ENCODE results near the gene REXO1.
A peak's percentile ranks its signal among the peaks of the same experiment; 100 is the strongest.
"Not testable (repeated sequence)": the region's sequence is repeated elsewhere in the genome, so short reads cannot be mapped to it uniquely, and the experiment has no call there.

The REXO1 gene, protein sequence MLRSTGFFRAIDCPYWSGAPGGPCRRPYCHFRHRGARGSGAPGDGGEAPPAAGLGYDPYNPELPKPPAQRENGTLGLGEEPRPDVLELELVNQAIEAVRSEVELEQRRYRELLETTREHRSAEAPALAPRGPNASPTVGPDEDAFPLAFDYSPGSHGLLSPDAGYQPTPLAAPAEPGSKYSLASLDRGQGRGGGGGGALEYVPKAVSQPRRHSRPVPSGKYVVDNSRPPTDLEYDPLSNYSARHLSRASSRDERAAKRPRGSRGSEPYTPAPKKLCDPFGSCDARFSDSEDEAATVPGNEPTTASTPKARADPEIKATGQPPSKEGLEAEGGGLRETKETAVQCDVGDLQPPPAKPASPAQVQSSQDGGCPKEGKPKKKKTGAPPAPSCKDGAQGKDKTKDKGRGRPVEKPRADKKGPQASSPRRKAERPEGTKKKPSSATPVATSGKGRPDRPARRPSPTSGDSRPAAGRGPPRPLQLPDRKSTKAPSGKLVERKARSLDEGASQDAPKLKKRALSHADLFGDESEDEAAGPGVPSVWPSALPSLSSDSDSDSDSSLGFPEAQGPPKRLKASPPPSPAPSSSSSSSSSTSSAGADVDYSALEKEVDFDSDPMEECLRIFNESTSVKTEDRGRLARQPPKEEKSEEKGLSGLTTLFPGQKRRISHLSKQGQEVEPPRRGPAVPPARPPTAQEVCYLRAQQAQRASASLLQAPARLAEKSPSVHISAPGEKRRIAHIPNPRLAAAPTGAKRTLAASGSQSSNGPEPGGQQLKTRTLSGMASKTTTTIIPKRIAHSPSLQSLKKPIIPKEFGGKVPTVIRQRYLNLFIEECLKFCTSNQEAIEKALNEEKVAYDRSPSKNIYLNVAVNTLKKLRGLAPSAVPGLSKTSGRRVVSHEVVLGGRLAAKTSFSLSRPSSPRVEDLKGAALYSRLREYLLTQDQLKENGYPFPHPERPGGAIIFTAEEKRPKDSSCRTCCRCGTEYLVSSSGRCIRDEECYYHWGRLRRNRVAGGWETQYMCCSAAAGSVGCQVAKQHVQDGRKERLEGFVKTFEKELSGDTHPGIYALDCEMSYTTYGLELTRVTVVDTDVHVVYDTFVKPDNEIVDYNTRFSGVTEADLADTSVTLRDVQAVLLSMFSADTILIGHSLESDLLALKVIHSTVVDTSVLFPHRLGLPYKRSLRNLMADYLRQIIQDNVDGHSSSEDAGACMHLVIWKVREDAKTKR

DNA sequence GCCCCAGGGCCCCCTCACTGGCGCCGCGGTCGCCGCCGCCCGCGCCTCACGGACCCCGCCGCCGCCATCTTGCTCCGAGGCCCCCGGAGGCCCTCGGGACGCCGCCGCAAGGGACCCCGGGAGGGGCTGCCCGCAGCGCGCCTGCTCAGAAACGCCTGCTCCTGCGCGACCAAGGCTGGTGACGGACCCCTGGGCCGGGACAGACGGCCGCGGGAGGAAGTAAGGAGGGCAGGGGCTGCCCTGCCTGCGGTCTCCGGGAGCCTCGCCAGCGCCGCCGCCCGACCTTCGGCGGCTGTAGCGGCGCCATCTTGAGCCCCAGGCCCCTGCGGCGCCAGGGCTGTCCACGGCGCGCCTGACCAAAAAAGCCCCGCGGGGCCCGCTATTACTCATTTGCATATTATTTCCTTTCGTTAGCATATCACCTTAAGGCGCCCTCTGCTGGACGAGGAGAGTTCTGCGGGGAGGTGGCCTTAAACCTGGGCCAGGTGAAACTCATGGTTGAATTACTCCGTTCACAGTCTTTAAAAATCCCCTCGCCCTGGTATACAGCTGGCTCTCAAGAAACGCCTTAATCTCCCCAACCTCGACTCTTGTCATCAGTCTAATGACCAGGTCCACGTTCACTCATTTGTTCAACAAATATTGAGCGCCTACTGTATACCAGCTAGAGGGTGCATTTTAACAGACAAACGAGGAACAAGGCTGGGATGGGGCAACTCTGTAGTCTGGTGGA is at the start of gene REXO1:
REXO1 (minus strand) TSS at position 85 of the 733 bp plus-strand sequence. CDS start 125 bp downstream, outside the sequence.
- DNase-seq = peak; percentile 98 to 99

DNA sequence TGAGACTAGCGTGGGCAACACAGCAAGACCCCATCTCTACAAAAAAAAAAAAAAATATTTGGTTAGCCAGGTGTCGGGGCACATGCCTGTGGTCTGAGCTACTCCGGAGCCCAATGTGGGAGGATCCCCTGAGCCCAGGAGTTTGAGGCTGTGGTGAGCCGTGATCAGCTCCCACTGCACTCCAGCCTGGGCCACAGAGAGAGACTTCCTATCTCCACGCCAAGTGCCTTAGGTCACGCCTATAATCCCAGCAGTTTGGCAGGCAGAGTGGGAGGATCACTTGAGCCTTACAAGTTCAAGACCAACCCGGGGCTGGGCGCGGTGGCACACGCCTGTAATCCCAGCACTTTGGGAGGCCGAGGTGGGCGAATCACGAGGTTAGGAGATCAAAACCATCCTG is 48.2 kb upstream of the REXO1 start:
- DNase-seq = no peak

DNA sequence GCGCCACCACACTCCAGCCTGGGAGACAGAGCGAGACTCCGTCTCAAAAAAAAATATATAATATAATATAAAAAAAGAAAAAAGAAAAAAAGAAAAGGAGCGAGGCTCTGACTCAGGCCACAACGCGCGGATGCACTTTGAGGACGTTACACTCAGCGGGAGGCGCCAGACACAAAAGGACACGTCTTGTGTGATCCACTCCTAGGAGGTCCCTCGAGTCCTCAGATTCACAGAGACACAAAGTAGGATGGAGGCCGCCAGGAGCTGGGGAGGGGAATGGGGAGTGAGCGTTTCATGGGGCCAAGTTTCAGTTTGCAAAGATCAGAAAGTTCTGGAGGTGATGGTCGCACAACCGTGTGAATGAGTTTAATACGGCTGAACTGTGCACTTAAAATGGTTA is 45.5 kb upstream of the REXO1 start:
- DNase-seq = no peak

DNA sequence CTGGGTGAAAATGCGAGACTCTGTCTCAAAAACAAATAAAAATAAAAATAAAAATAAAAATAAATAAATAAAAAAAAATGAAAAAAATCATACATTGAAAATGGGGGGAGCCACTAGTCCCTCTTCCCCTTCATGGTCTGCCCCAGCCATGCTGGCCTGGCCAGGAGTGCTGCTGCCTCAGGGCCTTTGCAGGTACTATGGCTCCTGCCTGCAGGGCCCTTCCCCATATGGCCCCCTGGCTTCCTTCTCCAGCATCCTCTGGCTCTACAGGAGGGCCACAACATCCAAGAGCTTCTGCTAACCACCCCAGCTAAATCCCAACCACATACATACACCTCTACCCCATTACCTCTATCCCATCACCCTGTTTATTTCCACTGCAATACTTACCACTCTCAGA is 41.6 kb upstream of the REXO1 start:
- no peak for DNase-seq

DNA sequence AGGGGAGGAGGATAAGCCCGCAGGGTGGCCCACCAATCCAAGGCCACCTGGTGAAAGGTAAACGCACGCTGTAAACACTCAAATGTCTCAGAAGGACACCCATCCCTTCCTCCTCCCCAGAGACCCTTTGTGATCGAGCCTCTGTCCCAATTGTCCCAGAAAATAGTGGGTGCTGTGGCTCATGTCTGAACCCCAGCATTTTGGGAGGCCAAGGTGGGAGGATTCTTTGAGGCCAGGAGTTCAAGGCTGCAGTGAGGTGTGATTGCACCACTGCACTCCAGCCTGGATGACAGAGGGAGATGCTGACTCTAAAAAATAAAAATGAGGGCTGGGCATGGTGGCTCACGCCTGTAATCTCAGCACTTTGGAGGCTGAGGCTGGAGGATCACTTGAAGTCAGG is 40.1 kb upstream of the REXO1 start:
- no peak for DNase-seq

DNA sequence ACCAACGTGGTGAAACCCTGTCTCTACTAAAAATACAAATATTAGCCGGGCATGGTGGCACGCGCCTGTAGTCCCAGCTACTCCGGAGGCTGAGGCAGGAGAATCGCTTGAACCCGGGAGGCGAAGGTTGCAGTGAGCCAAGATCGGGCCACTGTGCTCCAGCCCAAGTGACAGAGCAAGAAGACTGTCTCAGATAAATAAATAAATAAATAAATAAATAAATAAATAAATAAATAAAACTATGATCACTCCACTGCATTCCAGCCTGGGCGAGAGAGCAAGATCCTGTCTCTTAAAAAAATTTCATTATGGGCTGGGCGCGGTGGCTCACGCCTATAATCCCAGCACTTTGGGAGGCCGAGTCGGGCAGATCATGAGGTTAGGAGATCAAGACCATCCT is 38.1 kb upstream of the REXO1 start:
- DNase-seq = not testable (repeated sequence)

DNA sequence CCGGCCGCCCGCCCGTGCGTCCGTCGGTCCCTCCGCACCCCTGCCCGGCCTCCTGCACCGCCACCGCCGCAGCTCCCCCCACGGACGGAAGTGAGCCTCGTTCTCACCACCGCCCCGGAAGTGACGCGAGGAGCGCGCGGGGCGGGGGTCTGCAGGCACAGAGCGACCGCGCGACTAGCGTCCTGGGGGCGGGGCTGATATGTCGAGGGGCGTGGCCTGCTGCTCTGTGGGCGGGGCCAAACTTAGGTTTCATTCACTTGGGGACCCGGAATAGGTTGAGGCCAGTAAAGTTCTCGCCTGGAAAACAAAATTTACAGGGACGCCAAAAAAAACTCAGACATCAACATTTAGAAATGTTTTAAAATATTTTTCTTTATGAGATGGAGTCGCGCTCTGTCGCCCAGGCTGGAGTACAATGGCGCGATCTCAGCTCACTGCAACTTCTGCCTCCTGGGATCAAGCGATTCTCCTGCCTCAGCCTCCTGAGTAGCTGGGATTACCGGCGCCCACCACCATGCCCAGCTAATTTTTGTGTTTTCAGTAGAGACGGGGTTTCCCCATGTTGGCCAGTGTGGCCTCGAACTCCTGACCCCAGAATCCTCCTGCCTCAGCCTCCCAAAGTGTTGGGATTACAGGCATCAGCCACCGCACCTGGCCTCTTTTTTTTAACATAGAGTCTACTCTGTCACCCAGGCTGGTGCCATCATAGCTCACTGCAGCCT is 37.3 kb upstream of the REXO1 start, which contains the start of gene ABHD17A:
ABHD17A (minus strand) TSS at position 99 of the 722 bp plus-strand sequence. CDS start 3,930 bp downstream, outside the sequence.
- peak; percentile 95 to 97 for DNase-seq

DNA sequence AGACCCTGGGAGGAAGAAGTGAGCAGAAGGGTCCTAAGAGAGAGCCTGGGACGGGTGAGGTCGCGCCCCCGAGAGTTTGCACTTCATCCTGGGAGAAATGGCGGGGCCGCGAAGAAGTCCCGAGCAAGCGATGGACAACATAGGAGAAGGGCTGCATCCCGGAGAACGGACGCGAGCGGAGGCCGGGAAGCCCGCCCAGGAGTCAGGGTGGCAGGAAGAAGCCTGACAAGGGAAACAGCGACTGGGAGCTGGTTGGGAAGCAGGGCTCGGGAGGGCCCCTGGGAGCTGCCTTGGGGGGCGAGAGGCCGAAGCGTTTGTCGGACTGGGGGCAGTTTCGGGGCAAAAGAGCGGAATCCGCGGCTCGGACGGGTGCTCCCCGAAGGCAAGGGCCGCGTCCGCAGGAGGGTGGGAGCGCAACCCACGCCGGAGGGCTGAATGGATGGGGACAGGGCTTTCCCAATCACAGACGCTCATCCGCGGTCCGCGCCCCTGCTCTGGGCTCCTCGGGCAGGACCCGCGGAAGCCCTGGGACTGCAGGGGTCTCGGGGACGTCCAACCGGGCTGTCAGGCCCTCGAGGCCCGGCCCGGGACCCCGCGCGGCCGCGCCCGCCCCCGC is 36.5 kb upstream of the REXO1 start:
- DNase-seq = no peak

DNA sequence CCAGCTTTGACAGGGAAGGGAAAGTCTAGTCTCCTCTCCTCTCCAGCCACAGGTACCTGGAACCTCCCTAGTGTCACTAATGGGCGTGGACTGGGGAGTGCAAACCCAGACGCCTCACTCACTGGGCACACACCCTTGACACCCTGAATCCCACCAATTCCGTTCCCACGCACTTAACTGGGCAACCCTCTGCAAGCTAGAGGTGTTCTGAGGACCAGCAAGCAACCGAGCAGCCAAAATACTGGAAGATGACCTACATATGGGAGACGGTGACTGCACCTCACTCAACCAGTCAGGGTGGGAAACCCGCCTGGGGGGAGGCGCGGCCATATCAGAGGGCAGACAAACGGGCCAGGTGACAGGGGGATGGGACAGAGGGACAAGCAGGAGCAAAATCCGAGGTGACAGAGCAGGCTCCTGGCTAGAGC is 36.0 kb upstream of the REXO1 start:
- peak in 1 of 2 experiments; percentile 44 for DNase-seq

DNA sequence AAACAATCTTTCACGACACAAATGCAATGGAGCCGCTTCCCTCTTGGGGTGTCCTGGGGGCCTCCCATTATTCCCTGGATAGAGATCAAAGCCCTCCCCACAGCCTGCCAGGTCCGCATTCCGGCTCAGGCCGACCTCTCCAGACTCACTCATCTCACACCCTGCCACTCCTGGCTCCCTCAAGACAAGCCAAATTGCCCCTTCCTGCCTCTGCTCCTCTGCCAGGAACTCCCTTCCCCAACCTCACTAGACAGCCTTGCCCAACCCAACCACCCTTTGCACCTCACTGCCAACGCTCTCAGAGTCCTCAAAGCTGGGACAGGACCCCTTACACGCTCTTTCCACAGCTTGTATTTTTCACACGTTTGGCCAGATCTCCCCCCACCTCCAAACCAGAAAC is 35.5 kb upstream of the REXO1 start:
- peak in 1 of 2 experiments; percentile 31 for DNase-seq

DNA sequence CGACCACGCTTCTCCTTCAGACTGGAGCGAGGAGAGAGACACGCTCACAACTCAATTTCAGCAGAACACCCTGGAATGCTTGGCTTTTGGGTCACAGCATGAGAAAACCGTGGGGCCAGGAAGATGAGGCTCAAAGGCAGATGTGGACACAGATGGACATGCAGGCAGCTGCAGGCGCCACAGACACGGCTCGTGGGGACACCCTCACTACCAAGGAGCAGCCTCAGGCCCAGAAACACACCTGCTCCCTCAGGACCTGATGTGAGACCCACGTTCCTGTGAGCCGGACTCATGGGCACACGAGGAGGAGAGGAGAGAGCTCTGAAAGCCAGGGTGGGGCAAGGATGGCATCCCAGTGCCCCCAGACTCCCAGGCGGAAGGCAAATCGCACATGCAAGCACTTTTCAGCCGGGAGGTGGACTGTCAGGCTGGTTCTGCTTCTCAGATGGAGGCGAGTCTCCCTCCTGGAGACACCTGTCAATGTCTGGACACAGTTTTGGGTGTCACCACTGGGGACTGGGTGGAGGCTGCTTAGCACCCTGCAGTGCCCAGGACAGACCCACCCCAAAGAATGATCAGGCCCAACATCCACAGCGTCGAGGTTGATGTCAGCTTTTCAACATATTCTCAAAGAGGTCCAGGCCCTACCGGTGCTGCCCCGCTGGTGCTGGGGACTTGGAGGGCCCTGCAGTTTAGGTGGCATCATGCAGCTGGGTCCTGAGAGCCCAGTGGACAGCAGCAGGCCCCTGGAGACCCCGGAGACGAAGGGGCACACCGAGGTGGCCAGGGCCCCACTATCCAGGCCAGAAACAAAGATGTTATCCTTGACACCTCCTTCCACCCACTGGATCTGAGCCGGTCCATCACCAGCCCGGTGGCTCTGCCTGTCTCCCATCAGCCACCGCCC is 34.8 kb upstream of the REXO1 start:
- no peak for DNase-seq

DNA sequence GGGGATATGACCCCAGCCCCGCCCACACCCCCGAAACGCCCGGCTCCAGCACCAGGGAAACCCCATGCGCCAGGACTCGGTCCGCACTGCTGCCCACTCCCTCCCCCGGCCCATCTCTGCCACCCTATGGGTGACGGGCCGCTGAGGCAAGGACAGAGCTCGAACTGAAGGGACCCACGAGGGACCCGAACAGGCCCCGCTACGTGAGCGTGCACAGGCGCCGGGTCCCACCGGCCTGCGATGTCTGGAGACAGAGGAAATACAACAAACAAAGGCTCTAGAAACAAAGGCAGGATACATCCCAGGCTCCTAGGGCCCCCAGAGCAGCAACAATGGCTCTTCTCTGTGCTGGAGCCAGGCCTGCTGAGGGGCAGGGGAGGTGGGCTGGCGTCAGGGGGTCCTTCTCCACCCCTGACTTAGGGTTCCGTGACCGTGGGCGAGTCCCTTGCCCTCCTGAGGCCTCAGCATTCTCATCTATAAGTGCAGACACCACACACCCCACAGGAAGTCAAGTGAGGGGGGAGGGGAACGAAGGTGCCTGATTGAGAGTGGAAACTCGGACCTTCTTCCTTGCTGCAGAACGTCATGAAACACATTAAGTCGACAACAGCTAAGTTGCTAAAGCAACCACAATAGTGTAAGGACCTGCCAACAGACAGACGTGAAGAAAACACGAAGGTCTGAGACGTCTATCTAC is 34.0 kb upstream of the REXO1 start:
- DNase-seq = peak; percentile 68 to 77

DNA sequence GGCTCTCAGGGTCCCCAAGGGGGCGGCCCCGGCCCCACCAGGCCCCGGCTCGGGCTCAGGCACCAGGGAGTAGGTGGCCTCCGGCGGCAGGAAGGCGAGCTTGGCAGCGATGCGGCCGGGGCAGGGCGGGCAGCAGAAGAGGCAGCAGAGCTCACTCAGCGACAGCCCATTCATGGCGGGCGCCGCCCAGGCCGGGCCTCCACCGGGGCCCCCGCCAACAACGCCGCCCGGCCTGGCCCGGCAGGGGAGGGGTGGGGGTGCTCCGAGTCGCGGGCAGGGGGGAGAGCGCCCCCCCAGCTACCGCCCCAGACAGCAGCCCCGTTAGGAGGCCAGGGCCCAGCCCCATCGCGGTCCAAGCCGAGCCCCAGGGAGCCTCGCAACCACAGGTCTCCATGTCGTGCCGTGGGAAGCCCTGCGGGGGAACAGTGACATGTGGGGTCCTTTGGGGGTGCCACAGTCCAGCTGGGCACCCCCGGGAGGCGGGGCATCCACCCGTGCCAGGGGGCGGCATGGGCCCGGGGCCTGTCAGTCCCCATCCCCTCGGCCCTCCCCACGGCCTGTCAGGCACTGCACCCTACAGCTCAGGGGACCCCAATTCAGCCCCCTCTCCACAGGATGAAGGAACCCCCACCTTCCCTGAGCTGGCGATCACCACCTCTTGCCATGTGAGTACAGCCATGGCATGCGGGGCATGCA is 33.3 kb upstream of the REXO1 start:
- DNase-seq = not testable (repeated sequence)

DNA sequence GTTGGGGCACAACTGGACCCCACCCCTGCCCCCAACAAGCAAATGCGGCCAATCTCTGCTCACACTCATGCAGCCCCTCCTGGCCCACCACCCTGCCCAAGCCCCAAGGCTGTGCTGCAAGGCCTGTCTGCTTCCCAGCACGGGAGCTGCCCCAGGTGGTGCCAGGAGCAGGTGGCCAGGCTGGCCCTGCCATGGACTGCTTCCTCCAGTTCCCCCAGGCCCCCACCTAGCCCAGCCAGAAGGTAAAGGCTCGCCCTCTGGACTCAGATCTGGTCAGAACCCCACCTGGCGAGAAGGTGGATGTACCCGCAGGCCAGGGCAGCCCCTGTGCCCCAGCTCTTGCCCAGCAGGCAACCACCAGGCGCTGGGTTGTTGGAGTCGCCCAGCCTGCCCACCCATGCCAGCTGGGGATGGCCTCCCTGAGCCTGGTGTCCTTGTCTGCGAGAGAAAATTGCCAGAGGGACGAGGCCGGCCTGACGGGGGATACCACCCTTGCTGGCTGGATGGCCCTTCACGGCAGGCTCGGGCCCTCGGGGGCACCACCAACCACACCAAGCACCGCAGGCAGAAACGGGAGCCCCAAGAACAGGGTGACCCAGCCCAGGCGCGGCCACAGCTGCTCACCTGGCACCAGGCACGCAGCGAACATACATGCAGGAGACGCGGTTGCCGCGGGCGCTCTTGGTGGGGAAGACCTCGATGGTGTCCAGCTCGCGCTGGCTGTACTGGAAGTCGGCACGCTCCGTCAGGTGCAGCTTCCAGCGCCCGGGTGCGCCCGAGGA is 32.5 kb upstream of the REXO1 start:
- no peak for DNase-seq

DNA sequence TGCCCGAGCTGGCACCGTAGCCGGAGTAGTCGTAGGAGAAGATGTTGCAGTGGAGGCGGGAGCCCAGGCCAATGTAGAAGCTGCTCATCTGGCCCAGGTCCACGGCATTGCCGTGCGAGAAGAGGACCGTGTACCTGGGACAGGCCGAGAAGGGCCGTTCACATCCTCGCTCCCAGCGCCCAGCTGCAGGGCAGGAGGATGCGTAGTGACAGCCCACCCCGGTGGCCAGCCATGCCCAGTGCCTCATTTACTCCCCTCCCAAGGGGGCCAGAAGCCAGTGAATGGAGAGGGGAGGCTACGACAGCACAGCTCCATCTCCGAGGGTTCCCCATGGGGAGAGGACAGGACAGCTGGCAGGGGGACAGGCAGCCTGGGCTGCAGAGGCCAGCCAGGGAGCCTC is 31.7 kb upstream of the REXO1 start:
- DNase-seq = not testable (repeated sequence)

DNA sequence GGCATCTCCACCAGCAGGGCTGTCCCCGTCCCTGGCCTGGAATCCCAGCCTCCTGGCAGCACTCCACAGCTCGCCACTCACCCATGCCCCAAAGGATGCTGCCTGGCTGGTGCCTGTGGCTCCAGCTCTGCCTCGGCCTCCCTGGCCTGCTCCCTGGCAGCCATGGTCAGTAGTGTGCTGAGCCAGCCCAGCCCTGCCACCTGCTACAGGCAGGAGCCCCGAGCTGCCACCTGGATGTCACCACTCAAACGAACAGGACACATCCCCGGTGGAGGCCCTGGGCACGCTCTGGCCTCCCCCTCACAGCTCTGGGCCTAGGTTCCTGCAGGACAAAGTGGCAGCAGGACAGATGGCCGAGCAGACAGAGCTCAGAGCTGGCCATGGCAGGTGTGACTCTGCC is 30.3 kb upstream of the REXO1 start:
- not testable (repeated sequence) for DNase-seq

DNA sequence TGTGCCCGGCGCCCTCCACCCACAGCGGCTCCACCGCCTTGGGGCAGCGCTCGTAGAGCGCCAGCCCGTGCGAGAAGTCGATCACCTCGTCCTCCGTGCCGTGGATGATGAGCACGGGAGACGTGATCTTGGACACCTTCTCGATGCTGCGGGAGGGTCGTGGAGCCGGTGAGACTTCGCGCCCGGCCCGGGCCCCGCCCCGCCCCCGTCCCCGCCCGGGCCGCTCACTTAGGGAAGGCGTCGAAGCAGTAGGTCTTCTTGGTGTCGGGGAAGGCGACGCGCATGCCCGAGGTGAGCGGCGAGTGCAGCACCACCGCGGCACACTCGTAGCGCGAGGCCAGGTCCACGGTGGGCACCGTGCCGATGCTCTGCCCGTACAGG is 29.0 kb upstream of the REXO1 start:
- DNase-seq = not testable (repeated sequence)

Data from activated CD4-positive, alpha-beta T cell treated with anti-CD3 and anti-CD28 coated beads, Interleukin-2, amount 50 U/mL, for 48 hours (primary cell).